ENCODE measurements around the gene DNAH17.

The DNAH17 gene

DNA sequence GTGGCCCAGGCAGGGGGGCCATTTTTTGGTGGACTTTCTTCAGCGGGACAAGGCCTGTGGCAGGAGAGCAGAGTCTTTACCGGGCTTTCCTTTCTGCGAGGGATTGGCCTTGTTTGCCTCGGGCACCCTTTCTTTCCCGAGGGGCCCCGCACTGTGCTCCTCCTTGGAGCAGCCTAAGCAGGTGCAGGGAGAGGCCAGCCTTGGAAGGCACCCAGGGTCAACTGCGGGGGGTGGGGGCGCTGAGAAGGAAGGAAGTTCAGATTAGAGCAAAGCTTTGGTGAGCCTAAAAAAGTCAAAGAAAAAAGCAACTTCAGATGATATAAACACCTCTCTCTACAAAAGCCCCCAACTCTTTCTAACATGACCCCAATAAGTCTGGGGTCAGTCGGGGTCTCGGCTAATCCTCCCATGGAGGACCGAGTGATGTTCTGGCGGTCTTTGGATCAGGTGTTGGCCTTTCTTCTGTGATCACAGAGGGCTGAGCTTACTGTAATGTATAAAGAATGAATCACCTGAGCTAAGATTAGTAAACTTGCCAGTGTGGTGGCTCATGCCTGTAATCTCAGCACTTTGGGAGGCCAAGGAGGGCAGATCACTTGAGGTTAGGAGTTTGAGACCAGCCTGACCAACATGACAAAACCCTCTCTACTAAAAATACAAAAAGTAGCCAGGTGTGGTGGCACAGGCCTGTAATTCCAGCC, 135.8 kb downstream of the DNAH17 start:
- no peak for DNase-seq

DNA sequence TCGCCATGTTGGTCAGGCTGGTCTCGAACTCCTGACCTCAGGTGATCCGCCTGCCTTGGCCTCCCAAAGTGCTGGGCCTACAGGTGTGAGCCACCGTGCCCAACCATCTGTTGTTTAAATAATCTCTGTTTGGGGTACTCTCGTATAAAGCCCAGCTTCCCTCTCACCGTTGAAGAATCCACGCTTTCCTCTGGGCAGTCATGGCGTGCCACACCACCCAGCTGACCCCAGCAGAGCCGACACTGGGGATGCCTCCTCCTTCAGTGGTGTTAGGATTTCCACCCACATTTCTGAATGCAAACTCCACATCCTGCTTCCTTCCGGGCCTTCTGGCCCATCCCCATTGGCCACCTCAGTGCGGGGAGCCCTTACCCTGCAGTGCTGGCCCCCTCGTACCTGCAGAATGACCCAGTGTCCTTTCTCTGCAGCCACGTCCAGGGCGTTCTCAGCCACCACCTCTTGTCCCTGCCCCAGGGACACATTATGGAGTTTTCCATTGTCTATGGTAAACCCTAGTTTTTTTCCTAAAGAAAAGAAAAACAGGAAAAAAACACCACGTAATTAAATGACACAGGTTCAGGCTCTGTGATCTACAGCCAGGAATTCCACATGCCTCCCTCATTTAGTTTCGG, 138.4 kb downstream of the DNAH17 start:
- no peak for DNase-seq

DNA sequence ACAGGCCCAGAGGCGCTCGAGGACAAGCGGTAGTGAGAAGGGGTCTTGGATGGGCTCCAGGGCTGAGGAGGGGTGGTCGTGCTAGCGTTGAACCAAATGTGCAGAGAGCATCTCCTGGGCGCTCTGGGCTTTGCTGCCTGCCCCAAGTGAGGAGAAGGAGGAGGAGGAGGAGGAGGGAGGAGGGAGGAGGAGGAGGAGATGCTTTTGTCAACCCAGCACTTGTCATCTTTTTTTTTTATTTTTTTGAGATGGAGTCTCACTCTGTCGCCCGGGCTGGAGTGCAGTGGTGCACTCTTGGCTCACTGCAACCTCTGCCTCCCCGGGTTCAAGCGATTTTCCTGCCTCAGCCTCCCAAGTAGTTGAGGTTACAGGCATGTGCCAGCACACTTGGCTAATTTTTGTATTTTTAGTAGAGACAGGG, 138.9 kb downstream of the DNAH17 start:
- DNase-seq, result no peak

DNA sequence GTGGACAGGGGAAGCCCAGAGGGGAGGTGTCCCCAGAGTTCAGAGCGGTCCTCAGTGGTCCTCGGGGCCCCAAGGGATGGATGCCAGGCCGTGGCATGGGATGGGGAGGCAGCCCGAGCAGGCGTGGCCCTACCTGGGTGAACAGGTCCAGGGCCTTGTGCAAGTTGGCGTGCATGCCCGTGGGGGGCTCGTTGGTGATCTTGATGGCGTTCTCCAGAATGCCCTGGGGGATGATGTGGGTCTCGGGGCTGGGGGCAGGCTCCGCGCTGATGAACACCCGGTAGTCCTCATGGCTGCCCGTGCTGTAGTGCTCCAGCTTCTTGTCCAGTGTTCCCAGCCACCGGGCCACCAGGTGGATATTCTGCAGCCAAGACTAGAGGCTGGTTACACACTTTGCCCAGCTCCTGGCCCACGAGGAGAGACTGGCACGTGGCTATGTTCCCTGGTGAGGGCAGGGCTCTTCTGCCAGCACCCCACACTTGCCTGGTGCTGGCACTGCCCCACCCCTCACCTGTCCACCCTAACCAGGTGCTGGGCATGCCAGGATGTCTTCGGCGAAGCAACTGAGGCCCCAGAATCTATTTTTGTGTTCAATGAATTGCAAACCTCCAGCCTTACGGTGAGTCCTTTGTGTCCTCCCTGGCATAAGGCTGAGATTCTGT, 139.6 kb downstream of the DNAH17 start:
- no peak for DNase-seq

DNA sequence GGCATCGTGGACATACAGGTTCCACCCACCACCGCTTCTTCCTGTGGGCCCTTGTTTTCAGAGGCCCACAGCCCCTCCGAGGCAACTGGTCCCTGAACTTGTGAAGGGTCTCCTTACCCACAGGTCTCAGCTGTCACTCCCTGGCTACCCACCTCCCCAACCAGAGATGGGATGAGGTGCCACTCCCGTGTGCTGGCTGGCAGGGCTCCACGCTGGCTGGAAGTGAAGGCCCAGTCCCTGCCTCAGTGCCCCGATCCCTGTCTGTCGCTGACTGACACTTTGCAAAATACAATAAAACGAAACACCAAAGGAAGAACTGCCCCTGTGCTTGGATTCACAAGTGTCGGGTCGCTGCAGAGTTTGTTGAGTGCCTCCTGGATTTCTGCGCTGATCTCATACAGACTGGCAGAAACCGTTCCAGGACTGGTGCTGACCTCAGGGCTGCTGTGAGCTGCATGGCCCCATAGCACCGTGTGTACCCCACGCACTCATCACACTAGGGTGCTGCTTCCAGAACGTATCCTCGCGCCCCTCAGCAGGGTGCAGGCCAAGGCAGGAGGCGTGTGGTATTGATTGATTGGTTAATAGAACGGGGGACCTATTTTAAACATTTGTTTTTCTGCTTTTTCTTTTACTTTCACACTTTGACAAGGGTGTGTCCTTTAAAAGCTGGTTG, 141.7 kb downstream of the DNAH17 start:
- DNase-seq, result no peak

DNA sequence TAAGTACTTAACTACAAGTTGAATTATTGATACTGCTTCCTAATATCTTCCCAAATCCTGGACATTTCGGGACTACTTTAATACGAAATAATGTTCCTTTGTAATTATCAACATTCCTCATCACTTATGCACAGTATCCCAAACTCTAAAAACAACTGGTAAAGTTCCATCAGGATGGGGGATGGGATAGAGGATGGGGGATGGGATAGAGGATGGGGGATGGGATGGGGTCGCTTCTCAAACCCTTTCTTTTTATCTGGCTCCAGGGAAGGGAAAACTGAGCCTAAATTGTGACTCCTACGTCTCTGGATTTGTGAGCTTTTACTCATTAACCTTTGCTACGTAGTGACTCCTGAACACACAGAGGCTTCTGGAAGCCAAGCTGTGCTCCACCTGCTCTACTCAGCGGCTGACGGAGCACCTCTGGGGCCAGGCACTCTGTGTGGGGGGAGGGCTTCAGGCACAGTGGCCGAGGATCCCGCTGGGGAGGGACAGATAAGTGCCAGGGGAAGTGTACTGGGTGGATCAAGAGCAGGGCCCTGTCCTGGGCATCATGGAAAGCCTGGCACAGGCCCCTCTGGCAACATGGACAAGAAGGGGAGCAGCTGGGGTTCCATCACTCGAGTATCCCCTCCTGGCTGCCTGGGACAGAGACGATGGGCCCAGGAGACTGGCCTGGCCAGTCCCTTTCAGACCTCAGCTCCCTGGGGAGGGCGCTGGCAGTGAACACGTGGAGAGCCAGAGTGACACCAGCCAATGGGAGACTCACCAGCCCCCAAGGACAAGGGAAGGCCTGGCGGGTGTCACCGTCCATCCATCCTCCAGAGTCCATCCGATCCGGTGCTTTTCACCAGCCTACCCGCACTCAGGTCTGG, 142.5 kb downstream of the DNAH17 start:
- DNase-seq, result no peak

DNA sequence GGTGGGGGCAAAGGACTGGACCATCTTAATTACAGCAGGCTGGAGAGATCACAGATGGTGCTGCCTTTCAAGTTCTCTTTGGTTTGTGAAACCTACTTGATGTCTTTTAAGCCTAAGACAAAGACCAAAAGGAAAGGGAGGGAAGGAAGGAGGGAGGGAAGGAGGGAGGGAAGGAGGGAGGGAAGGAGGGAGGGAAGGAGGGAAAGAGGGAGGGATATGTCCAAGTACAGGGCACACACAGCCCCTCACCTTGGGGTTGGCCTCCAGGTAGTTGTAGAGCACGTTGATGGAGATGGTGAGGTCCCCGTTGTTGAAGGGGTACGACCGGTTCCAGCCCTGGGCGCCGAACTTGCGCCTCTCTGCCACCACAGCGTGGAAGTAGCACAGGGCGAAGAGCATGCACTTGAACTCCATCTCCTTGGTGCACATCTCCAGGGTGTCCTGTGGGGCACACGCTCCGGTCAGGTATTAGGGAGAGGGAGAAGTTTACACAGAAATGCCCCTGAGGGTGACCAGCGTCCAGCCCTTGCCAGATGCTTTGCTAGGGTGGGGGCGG, 143.3 kb downstream of the DNAH17 start:
- no peak for DNase-seq

DNA sequence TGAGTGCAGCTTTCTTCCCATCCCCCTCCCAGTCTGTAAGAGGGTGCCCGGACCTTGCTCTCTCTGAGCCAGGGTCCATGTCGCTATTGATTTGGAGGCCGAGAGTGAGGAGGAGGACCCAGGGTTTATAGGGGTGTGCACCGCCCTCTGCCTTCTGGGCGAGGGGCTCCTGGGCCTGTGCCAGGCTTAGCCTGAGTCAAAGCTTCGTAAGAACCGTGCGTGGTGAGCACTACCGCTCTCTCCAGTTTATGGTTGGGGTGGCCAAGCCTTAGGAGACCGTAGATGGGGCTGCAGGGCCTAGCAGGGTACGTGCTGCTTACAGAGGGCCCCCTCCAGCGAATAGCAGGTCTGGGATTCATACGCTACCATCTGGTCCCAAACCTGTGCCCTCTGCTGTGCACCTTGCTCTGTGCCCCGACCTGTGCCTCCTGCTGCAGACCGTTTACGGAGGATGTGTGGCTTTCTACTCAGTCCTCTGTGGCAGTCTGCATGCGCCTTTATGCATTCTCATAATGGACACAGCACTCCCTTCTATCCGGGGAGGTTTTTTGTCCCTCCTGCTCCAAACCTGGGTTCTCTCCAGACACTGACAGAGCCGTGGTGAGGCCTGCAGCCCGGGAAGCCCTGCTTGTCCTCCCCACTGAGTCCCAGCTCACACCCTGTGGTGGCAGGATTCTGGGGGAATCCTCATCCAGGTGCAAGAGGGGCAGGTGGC, 144.0 kb downstream of the DNAH17 start:
- DNase-seq, result no peak

DNA sequence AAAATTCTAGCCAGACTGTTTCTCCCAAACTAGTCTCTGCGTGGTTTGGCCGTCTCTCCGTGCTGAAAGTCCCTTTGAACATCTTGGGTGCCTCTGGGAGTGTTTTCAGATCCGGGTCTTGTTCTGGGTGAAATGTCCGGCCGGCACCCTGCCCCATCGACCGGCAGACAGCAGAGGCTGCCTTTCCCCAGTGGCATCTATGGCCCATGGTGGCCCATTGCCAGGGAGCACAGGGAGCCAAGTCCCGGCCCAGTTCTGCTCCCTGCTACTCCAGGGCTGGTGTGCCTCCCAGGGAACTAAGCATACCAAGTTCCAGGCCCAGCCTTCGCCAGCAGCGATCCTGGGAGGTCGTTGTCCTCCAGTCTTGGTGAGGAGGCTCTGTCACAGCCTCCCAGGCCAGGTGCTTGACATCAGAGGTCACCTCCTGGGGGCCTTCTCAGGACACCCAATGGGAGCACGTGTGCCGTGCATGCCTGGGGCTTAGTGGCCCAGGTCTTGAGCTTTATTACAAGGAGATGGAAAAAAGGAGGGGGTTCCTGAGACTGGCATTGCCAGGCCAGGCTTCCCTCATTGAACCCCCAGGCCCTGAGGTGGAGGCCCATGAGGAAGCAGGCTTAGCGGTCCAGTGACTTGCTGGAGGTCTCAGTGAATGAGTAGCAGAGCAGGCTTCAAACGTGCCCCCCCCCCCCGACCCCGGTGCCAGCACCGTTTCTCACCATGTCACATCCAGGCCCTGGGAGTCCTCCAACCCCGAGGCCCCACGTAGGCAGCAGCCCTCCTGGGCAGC, 144.8 kb downstream of the DNAH17 start:
- no peak for DNase-seq

DNA sequence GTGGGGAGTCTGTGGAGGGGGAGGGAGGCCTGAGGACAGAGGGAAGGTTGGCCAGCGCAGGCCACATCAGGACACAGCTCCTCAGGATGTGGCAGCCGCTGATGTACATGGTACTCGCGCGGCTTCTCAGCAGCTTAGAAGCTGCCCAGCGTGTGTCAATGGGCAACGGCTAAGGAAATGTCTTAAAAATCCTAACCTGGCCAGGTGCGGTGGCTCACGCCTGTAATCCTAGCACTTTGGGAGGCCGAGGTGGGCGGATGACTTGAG, 145.6 kb downstream of the DNAH17 start:
- DNase-seq, result no peak

DNA sequence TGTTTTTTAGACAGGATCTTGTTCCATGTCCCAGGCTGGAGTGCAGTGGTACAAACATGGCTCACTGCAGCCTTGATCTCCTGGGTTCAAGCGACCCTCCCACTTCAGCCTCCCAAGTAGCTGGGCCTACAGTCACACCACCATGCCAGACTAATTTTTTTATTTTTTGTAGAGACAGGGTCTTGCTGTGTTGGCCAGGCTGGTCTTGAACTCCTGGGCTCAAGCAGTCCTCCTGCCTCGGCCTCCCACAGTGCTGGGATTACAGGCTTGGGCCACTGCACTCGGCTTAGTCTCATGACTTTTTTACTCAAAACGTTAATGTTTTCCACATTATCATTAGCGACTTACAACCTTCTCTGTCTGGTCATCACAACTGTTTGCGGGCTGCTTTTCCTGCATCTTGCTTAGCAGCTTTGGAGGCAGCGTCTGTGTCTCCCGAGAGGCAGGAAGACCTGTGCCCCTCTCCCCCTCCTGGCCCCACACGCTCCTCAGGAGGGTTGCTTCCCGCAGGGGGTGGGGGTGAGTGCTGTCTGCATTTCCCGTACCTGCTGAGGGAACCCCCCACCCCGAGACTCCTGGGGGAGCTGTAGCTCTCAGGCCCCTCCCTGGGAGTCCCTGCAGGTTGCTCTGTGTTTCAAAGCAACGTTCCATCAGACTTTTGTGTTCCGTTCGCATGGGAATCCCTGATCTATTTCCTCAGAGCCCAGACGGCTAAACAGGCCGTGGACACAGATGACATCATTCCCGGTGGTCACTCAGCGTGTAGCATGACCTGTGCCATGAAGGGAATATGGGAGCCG, 146.1 kb downstream of the DNAH17 start:
- no peak for DNase-seq

DNA sequence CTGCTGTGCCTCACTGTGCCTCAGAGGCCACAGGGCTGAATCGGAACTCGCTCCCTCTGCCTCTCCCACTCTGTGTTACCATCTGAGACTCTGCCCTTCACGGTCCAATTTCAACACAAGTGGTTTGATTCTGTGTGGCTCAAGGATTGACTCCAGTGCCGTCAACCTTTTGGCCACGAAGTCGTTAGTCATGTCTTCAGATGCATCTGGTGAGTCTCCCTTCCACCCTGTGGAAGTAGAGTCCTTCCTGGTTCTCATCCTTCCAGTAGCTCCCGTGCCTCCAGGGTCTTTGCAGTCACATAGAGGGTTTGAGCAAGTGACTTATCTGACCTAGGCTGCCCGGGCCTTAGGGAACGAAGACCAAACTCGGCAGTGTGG, 147.6 kb downstream of the DNAH17 start:
- no peak for DNase-seq

DNA sequence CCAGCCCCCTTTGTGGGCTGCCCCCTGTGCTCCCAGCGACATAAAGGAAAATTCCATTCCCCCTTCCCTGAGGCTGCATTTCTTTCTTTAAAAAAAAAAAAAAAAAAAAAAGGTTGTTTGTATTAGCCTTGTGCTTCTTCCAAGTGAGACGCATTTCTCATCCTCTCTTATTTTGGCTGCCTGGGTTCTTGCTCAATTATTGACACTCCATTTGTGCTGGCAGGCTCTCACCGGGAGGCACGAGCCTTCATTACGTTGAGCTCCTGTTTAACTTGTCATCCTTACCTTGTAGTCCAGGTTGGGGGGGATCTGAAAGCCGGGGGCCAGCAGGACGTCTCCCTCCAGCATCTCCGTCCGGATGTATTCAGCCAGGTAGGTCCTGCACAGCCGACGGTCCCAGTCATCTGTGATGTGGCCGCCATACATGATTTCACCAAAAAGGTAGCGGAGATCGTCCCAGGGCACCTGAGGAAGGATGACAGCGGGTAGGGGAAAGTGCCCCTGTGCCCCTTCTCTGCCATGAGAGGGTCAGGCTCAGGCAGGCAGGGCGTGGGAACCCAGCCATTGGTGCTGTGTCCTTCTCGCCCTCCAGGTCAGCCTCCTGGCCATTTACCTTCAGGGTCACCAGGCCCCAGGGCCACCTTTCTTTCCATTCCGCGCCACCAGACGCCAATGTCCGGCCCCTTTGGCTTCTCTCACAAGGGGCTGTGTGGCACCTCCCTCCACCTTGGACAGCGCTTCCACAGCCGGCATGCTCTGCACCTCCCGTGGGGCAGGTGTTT, 148.2 kb downstream of the DNAH17 start:
- DNase-seq, result no peak

DNA sequence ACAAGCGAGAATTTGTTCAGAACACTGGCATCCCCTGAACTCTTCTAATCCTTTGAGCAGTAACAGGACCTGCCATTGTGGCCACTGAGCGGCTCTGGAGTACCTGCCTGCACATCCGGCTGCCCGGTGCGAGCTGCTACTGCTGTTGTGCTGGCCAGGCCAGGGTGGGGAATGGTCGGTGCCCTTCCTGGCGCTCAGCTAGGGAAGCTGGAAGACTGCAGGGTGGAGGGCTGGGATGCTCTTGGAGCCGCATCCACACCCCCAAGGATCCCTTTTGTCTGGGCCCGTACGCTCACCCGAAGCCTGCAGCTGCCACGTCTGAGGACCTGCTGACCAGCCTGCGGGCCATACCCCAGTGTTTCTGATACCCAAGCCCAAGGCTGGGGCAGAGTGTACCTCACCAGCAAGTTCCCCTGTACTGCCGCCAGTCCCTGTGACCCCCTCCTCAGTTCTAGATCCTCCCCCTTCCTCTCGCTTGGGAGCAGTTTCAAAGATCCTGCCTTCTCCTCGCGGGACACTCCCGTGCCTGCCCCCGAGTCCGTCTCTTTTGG, 149.1 kb downstream of the DNAH17 start:
- DNase-seq, result no peak

DNA sequence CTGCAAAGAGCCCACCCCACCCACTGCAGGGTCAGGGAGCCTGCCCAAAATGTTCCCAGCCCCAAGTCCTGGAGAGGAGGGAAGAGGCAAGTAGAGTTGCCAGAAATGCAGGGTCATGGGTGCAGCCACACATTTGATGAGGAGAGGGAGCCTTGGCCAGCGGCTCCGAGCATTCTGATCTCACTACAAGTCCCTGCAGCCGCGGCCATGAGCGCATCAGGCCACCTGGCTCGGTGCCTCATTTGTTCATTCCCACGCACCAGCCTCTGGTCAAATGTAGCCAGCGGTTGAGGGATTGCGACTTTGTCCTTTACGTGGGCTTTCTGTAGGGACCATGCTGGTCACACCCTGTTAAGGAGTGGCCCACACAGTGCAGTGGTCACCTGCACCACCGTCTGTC, 150.1 kb downstream of the DNAH17 start:
- DNase-seq, result no peak

DNA sequence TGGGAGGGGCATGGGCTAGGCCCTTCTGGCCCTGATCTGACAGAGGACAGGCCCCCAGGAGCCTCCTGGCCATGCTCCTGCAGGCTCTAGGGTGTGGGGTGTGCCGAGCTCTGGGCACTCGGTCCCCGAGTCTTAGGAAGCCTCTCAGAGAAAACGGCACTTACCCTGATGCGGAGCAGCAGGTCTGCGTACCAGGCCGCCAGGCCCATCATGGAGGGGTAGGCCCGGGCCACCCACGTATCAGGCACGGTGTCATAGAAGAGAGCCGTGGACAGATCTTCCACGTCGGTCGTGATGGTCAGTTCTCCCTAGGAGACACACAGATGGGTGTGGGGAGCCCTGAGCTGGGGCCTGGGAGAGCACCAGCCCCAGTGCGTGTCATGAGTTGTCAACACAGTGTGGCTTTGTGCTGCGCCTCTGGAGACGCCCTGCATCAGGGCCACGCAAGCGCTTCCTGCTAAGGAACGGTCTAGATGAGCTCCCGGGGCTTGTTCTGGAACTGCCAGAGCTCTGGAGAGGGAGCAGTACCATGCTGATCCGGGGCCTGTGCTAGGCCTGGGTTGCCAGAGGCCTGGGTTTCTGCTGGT, 150.8 kb downstream of the DNAH17 start:
- DNase-seq, result no peak

DNA sequence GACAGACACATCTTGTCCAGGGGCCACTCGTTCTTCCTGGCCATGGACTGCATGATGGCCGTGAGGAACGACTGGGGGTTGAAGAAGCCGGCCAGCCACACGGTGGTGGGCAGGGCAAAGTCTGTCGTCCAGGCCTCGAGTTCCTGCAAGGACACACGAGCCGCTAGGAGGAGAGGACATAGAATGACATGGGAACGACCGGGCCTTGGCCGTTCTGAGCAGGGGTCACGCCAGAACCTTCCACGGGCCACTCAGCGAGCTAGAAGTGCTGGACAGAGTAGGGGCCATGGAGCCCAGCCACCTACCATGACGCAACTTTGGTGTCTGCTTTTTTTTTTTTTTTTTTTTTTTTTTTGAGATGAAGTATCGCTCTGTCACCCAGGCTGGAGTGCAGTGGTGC, 151.8 kb downstream of the DNAH17 start:
- no peak for DNase-seq

DNA sequence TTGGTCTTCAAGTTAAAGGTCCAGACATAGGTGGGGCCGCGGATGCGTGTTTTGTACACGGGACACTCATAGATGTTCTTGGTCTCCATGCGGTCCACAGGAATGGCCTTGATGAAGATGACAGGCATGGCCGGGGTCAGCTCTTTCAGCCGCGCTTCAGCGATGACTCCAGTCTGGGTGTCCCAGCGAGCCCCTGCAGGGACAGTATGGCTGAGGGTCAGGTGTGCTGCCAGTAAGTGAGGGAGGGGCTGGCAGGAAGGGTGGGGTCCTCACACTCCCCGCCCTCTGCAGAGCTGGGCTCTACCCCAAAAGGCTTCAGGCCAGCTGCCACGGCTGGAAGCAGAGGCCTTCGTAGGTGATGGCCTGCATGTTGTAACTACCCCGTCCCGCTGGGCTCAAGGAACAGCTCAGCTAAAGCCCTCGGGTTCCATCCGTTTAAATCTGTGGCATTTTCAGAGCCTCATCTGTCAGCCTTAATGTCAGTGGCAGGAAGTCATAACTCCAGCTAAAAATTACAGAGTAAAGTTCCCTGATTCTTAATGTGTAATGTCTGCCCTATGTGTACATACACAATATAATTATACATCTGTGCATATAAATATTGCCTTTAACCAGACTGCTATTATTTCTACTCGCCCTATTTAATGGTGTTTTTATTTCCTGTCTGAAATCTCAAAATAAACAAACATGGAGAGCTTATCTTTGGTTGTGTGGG, 153.1 kb downstream of the DNAH17 start:
- DNase-seq, result no peak
